Measurements from ENCODE around the gene FAM117B.

DNA sequence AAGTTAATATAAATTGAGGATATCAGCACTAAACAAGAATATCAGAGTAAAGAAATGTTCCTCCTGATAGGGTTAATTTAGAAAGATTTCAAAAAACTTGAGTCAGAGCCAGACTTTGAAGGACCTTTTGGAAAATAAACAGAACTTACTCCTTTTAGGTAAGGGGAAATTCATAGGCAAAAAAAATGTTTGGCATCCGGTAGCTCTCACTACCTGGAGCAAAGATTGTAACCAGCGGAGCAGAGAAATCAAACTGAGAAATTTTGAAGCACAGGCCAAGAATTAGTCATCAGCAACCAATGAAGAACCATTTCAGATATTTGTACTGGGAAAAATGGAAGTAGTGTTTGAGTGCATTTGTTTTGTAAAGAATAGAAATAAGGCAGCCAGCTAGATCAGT lies 123.8 kb downstream of the FAM117B start:
- TF ChIP-seq, protein P1, sequence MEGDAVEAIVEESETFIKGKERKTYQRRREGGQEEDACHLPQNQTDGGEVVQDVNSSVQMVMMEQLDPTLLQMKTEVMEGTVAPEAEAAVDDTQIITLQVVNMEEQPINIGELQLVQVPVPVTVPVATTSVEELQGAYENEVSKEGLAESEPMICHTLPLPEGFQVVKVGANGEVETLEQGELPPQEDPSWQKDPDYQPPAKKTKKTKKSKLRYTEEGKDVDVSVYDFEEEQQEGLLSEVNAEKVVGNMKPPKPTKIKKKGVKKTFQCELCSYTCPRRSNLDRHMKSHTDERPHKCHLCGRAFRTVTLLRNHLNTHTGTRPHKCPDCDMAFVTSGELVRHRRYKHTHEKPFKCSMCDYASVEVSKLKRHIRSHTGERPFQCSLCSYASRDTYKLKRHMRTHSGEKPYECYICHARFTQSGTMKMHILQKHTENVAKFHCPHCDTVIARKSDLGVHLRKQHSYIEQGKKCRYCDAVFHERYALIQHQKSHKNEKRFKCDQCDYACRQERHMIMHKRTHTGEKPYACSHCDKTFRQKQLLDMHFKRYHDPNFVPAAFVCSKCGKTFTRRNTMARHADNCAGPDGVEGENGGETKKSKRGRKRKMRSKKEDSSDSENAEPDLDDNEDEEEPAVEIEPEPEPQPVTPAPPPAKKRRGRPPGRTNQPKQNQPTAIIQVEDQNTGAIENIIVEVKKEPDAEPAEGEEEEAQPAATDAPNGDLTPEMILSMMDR (IDR thresholded peaks at IDR 0.05), result no peak
- TF ChIP-seq POLR2A (IDR thresholded peaks at IDR 0.05), result no peak

Data from esophagus squamous epithelium (tissue), 4 donors.